ENCODE results near the gene PHF12. TPM values are rescaled to one million over a fixed set of nuclear protein-coding genes. Genes with fewer than 3 reads are reported as not detected.

PHF12 gene
- total and polyA plus RNA-seq, 2 of the 13 experiments (the other 11 are each of a cell fraction or from before 2014, with no cell fraction given), result 9.8 to 17.1 TPM

GRCh38 chr17:28951428-28951990 lies at the start of gene PHF12 (continued):
- TF ChIP-seq ZHX2 (IDR thresholded peaks at IDR 0.05; ENCODE audit: low read depth) (peak; percentile 66; the same call in 1 of the 2 replicates), ZHX2 (CRISPR knock-in tag; IDR thresholded peaks at IDR 0.05; ENCODE audit: borderline replicate concordance) (no peak), MAZ (IDR thresholded peaks at IDR 0.05; ENCODE audit: borderline replicate concordance, low read depth, low read length) (no peak), MAZ (CRISPR knock-in tag; IDR thresholded peaks at IDR 0.05; ENCODE audit: low read depth) (no peak), HOXD1 (CRISPR knock-in tag; IDR thresholded peaks at IDR 0.05) (0 out of 2 replicates have a peak, but pooled peaks have one; percentile 34), ZNF136 (CRISPR knock-in tag; IDR thresholded peaks at IDR 0.05; ENCODE audit: low read depth) (no peak), ZSCAN31 (CRISPR knock-in tag; IDR thresholded peaks at IDR 0.05; ENCODE audit: low read depth) (no peak), GATAD2A (CRISPR knock-in tag; IDR thresholded peaks at IDR 0.05) (no peak), E2F5 (CRISPR knock-in tag; conservative IDR thresholded peaks at IDR 0.05) (0 out of 2 replicates have a peak, but pooled peaks have one; percentile 32), AHDC1 (CRISPR knock-in tag; IDR thresholded peaks at IDR 0.05; ENCODE audit: borderline replicate concordance) (no peak), SRSF1 (optimal IDR thresholded peaks at IDR 0.05; ENCODE audit: low read depth, low read length) (peak; percentile 47), YEATS4 (CRISPR knock-in tag; IDR thresholded peaks at IDR 0.05; ENCODE audit: borderline replicate concordance) (peak; percentile 76; the same call in 1 of the 2 replicates), GLMP (CRISPR knock-in tag; IDR thresholded peaks at IDR 0.05; ENCODE audit: borderline replicate concordance) (no peak), ZNF839 (CRISPR knock-in tag; IDR thresholded peaks at IDR 0.05; ENCODE audit: borderline replicate concordance) (0 out of 2 replicates have a peak, but pooled peaks have one; percentile 29), RARA (CRISPR knock-in tag; IDR thresholded peaks at IDR 0.05) (0 out of 2 replicates have a peak, but pooled peaks have one; percentile 11), MED1 (CRISPR knock-in tag; IDR thresholded peaks at IDR 0.05) (peak; percentile 32)
